H9 (cell line): Measurements from ENCODE around the gene CFL1. TPM values are rescaled to one million over a fixed set of nuclear protein-coding genes. Genes with fewer than 3 reads are reported as not detected.
A peak's percentile ranks its signal among the peaks of the same experiment; 100 is the strongest.

Source experiments
- DNase-seq: peaks from one replicate; pipeline ENCODE4 v3.0.0-alpha.2; 2017
- H2AFZ ChIP-seq: one replicate; pipeline ENCODE4 v1.6.1; 2013; ENCODE audit warnings: mild to moderate bottlenecking, low read length, control low read depth, moderate library complexity
- H2AK5ac ChIP-seq: 2 replicates; pipeline ENCODE4 v1.6.1; 2013; ENCODE audit warnings: low read length, control low read depth, mixed read lengths; ENCODE audit not compliant: insufficient read length
- H2BK120ac ChIP-seq: one replicate; pipeline ENCODE4 v1.6.1; 2013; ENCODE audit warnings: low read depth, mild to moderate bottlenecking, low read length, control low read depth, inconsistent platforms; ENCODE audit not compliant: poor library complexity, severe bottlenecking
- H2BK12ac ChIP-seq: 2 replicates; pipeline ENCODE4 v1.6.1; 2013; ENCODE audit warnings: low read length, control low read depth, mixed read lengths, low read depth; ENCODE audit not compliant: insufficient read length
- H2BK15ac ChIP-seq: 2 replicates; pipeline ENCODE4 v1.6.1; 2013; ENCODE audit warnings: low read depth, low read length, control low read depth
- H2BK20ac ChIP-seq: one replicate; pipeline ENCODE4 v1.6.1; 2013; ENCODE audit warnings: low read depth, mild to moderate bottlenecking, low read length, control low read depth, inconsistent platforms; ENCODE audit not compliant: poor library complexity, severe bottlenecking
- H2BK5ac ChIP-seq: 2 replicates; pipeline ENCODE4 v1.6.1; 2013; ENCODE audit warnings: low read length, control low read depth, mixed read lengths; ENCODE audit not compliant: insufficient read length
- H3K14ac ChIP-seq: 2 replicates; pipeline ENCODE4 v1.6.1; 2013; ENCODE audit warnings: low read length, control low read depth; ENCODE audit not compliant: insufficient read depth
- H3K18ac ChIP-seq: 2 replicates; pipeline ENCODE4 v1.6.1; 2013; ENCODE audit warnings: low read depth, mild to moderate bottlenecking, mixed read lengths, low read length, control low read depth; ENCODE audit not compliant: insufficient read length
- H3K23ac ChIP-seq: 2 replicates; pipeline ENCODE4 v1.6.1; 2013; ENCODE audit warnings: low read length, control low read depth, mixed read lengths, low read depth; ENCODE audit not compliant: insufficient read length
- H3K23me2 ChIP-seq: 2 replicates; pipeline ENCODE4 v1.6.1; 2013; ENCODE audit warnings: low read depth, mild to moderate bottlenecking, mixed read lengths, low read length, control low read depth; ENCODE audit not compliant: insufficient read length, poor library complexity, severe bottlenecking
- H3K27ac ChIP-seq: 2 replicates; pipeline ENCODE4 v1.5.1; 2013; ENCODE audit warnings: low read length, control low read depth, mixed read lengths, low read depth; ENCODE audit not compliant: insufficient read length
- H3K27me3 ChIP-seq: 2 replicates; pipeline ENCODE4 v1.6.1; 2013; ENCODE audit warnings: low read length, control low read depth, inconsistent platforms; ENCODE audit not compliant: insufficient read depth
- H3K4ac ChIP-seq: 2 replicates; pipeline ENCODE4 v1.6.1; 2013; ENCODE audit warnings: low read depth, mild to moderate bottlenecking, control low read depth, inconsistent platforms, low read length, moderate library complexity
- H3K4me1 ChIP-seq: 2 replicates; pipeline ENCODE4 v1.6.1; 2013; ENCODE audit warnings: low read length, control low read depth, inconsistent platforms; ENCODE audit not compliant: insufficient read depth
- H3K4me2 ChIP-seq: 2 replicates; pipeline ENCODE4 v1.6.1; 2013; ENCODE audit warnings: low read length, control low read depth, mixed read lengths; ENCODE audit not compliant: insufficient read length, insufficient read depth
- H3K56ac ChIP-seq: 2 replicates; pipeline ENCODE4 v1.6.1; 2013; ENCODE audit warnings: low read depth, mild to moderate bottlenecking, mixed read lengths, low read length, control low read depth; ENCODE audit not compliant: insufficient read length
- H3K79me1 ChIP-seq: 2 replicates; pipeline ENCODE4 v1.6.1; 2013; ENCODE audit warnings: low read depth, mild to moderate bottlenecking, moderate library complexity, low read length, control low read depth, inconsistent platforms; ENCODE audit not compliant: insufficient read depth, poor library complexity, severe bottlenecking
- H3K79me2 ChIP-seq: 2 replicates; pipeline ENCODE4 v1.6.1; 2013; ENCODE audit warnings: low read length, control low read depth, inconsistent platforms; ENCODE audit not compliant: insufficient read depth
- H3K9ac ChIP-seq: 2 replicates; pipeline ENCODE4 v1.6.1; 2013; ENCODE audit warnings: low read length, control low read depth, mixed read lengths; ENCODE audit not compliant: insufficient read length; ENCODE audit errors: extremely low read depth
- H3K9me3 ChIP-seq: one replicate; pipeline ENCODE4 v1.6.1; 2013; ENCODE audit warnings: low read depth, low read length, inconsistent platforms; ENCODE audit not compliant: control insufficient read depth
- H3T11ph ChIP-seq: one replicate; pipeline ENCODE4 v1.6.1; 2013; ENCODE audit warnings: mild to moderate bottlenecking, low read length, control low read depth, inconsistent platforms
- H4K20me1 ChIP-seq: one replicate; pipeline ENCODE4 v1.6.1; 2013; ENCODE audit not compliant: control insufficient read depth, insufficient read length, insufficient read depth
- H4K5ac ChIP-seq: 2 replicates; pipeline ENCODE4 v1.6.1; 2013; ENCODE audit warnings: low read depth, mild to moderate bottlenecking, mixed read lengths, low read length, control low read depth; ENCODE audit not compliant: insufficient read length
- H4K8ac ChIP-seq: replicated peaks from 2 replicates; pipeline ENCODE4 v1.6.1; 2013; ENCODE audit warnings: low read length, control low read depth, mixed read lengths, low read depth; ENCODE audit not compliant: insufficient read length
- H4K91ac ChIP-seq: 2 replicates; pipeline ENCODE4 v1.6.1; 2013; ENCODE audit warnings: low read depth, mild to moderate bottlenecking, moderate library complexity, mixed read lengths, low read length, control low read depth; ENCODE audit not compliant: insufficient read length
- H3K27ac Mint-ChIP-seq, 3 experiments: 2 replicates in 2 of 3; 3 replicates in 1 of 3; pipeline ENCODE4 v1.8.0; 2020 to 2021; ENCODE audit warnings: mixed read lengths in 3 of 3, mild to moderate bottlenecking in 1 of 3, moderate library complexity in 1 of 3
- H3K27me3 Mint-ChIP-seq: 2 replicates; pipeline ENCODE4 v1.8.0; 2021; ENCODE audit warnings: low read depth, mild to moderate bottlenecking, moderate library complexity, mixed read lengths
- H3K36me3 Mint-ChIP-seq, 3 experiments: 2 replicates in 2 of 3; 3 replicates in 1 of 3; pipeline ENCODE4 v1.8.0; 2020 to 2021; ENCODE audit warnings: low read depth in 3 of 3, mixed read lengths in 3 of 3; ENCODE audit not compliant: insufficient read depth in 1 of 3
- H3K4me1 Mint-ChIP-seq, 2 experiments: 2 replicates each; pipeline ENCODE4 v1.8.0; 2020; ENCODE audit warnings: mixed read lengths in 2 of 2
- H3K4me3 Mint-ChIP-seq, 2 experiments: 2 replicates in 1 of 2; 3 replicates in 1 of 2; pipeline ENCODE4 v1.8.0; 2020 to 2021; ENCODE audit warnings: mild to moderate bottlenecking in 2 of 2, mixed read lengths in 2 of 2, moderate library complexity in 1 of 2
- H3K9me3 Mint-ChIP-seq, 2 experiments: 2 replicates in 1 of 2; 3 replicates in 1 of 2; pipeline ENCODE4 v1.8.0; 2020; ENCODE audit warnings: mild to moderate bottlenecking in 2 of 2, mixed read lengths in 2 of 2, moderate library complexity in 1 of 2
- CTCF ChIP-seq: fragments of 200-600 bp; sonication (generic); conservative IDR thresholded peaks from 3 replicates; pipeline ENCODE4 v1.8.0; 2021; ENCODE audit warnings: antibody characterized with exemption, mild to moderate bottlenecking
- WGBS: extraction: QIAGEN DNeasy Blood & Tissue Kit; methylation state at CpG from one replicate; pipeline ENCODE4 v1.1.7; 2013; ENCODE audit warnings: missing lambda C conversion rate, low lambda C conversion rate, mixed read lengths; ENCODE audit not compliant: insufficient read length; ENCODE audit errors: extremely low coverage; 5-methylcytosine and 5-hydroxymethylcytosine counted together
- total RNA-seq: library from RNA; stranded (reverse); gene quantifications from 2 replicates; pipeline ENCODE4 v1.2.1, GENCODE V29; 2021

Gene CFL1
- total RNA-seq, 1 experiment from 2014 or later, result 1,107 TPM

GRCh38 chr11:65885231-65885630 lies 27.3 kb upstream of the CFL1 start:
- Histone ChIP-seq H3K9ac (no peak overlapping the region), H3K4me2 (no peak overlapping the region), H3K4ac (no peak overlapping the region), H3T11ph (no peak overlapping the region), H2BK5ac (no peak overlapping the region), H2BK120ac (no peak overlapping the region), H3K27me3 (peaks cover 6% of the 10 kb centered on the region; the same call in 1 of the 2 replicates), H2BK12ac (no peak overlapping the region), H3K9me3 (no peaks in the 10 kb centered on the region), H3K79me2 (no peaks in the 10 kb centered on the region), H3K18ac (no peak overlapping the region), H3K14ac (no peak overlapping the region), H2BK20ac (no peak overlapping the region), H2BK15ac (no peak overlapping the region), H3K79me1 (no peaks in the 10 kb centered on the region), H4K5ac (no peak overlapping the region), H2AK5ac (no peak overlapping the region), H4K8ac (no peak overlapping the region), H3K4me1 (peaks cover 9% of the 10 kb centered on the region; the same call in 1 of the 2 replicates), H3K56ac (no peak overlapping the region), H4K91ac (no peak overlapping the region), H3K27ac (no peak overlapping the region), H3K23ac (no peak overlapping the region), H2AFZ (no peak overlapping the region), H4K20me1 (no peaks in the 10 kb centered on the region), H3K23me2 (peaks cover 11% of the 10 kb centered on the region)
- H3K27ac Mint-ChIP-seq, result 0 out of 7 replicates have a peak overlapping the region, but pooled peaks of 1 of the 3 experiments have one; percentile 28
- H3K36me3 Mint-ChIP-seq, result peaks cover 35 to 58% (median 55%) of the 10 kb centered on the region in 3 experiments
- H3K4me3 Mint-ChIP-seq, result peak overlapping the region in 1 of 2 experiments; percentile 56; a peak in 2 of 5 replicates
- no peak for DNase-seq
- peaks cover 16% of the 10 kb centered on the region for H3K27me3 Mint-ChIP-seq
- no CpG with 5 or more reads among the region's 7 CpGs for WGBS
- H3K4me1 Mint-ChIP-seq, result peaks cover 23 to 37% of the 10 kb centered on the region in 2 experiments
- peaks cover 2 to 4% of the 10 kb centered on the region in 2 experiments; a peak in 2 of 5 replicates for H3K9me3 Mint-ChIP-seq
- TF ChIP-seq CTCF, result no peak
